ENCODE data around the gene TMEM19. TPM values are rescaled to one million over a fixed set of nuclear protein-coding genes. Genes with fewer than 3 reads are reported as not detected.

Gene TMEM19
- total RNA-seq, 1 donor, result 31.1 TPM

DNA sequence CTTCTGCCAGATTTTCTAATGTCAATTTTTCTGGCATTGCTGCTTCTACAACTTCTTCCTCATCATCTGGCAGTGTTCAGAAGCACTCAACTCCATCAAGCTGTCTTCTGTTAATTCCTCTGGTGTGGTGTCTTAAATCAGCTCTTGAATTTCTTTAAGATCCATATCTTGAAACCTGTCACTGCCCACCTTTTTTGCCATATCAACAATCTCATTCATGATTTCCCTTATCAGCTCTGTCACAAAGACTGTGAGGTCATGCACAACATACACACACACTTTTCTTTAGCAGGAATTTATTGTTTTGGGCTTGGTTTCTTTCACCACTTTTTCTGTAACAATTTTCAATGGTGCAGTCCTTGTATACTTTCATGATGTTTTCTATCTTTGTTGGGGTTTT lies 14.6 kb upstream of the TMEM19 start:
- H3K36me3 ChIP-seq (ENCODE audit: insufficient read depth, low read length), result no peaks in the 10 kb centered on the region
- no peak overlapping the region for H2AFZ ChIP-seq (ENCODE audit: low read length)
- H3K4me3 ChIP-seq (ENCODE audit: insufficient read depth, low read length), result no peak overlapping the region
- peaks cover under 1% of the 10 kb centered on the region for H3K79me2 ChIP-seq (ENCODE audit: insufficient read depth, low read length)
- no peaks in the 10 kb centered on the region for H3K9me3 ChIP-seq (ENCODE audit: low read depth, low read length)
- TF ChIP-seq, protein P1, sequence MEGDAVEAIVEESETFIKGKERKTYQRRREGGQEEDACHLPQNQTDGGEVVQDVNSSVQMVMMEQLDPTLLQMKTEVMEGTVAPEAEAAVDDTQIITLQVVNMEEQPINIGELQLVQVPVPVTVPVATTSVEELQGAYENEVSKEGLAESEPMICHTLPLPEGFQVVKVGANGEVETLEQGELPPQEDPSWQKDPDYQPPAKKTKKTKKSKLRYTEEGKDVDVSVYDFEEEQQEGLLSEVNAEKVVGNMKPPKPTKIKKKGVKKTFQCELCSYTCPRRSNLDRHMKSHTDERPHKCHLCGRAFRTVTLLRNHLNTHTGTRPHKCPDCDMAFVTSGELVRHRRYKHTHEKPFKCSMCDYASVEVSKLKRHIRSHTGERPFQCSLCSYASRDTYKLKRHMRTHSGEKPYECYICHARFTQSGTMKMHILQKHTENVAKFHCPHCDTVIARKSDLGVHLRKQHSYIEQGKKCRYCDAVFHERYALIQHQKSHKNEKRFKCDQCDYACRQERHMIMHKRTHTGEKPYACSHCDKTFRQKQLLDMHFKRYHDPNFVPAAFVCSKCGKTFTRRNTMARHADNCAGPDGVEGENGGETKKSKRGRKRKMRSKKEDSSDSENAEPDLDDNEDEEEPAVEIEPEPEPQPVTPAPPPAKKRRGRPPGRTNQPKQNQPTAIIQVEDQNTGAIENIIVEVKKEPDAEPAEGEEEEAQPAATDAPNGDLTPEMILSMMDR (IDR thresholded peaks at IDR 0.05; ENCODE audit: extremely low read depth, low read depth, low read length), result no peak
- no peaks in the 10 kb centered on the region for H3K27me3 ChIP-seq (ENCODE audit: insufficient read depth, low read length)
- no peak overlapping the region for H3K27ac ChIP-seq (ENCODE audit: low read depth, low read length)
- DNase-seq (ENCODE audit: insufficient read length, low spot score, missing footprints), result no peak
- H4K20me1 ChIP-seq (ENCODE audit: insufficient read depth, low read length), result no peaks in the 10 kb centered on the region
- H3K4me2 ChIP-seq (ENCODE audit: insufficient read depth, low read length), result no peak overlapping the region
- no peaks in the 10 kb centered on the region for H3K4me1 ChIP-seq (ENCODE audit: insufficient read depth, low read length)

GRCh38 chr12:71671816-71672215 lies 14.1 kb upstream of the TMEM19 start:
- Histone ChIP-seq H3K4me3 (ENCODE audit: insufficient read depth, low read length) (no peak overlapping the region), H3K36me3 (ENCODE audit: insufficient read depth, low read length) (no peaks in the 10 kb centered on the region), H2AFZ (ENCODE audit: low read length) (no peak overlapping the region), H3K79me2 (ENCODE audit: insufficient read depth, low read length) (no peaks in the 10 kb centered on the region), H3K27ac (ENCODE audit: low read depth, low read length) (no peak overlapping the region), H3K27me3 (ENCODE audit: insufficient read depth, low read length) (no peaks in the 10 kb centered on the region), H3K4me1 (ENCODE audit: insufficient read depth, low read length) (no peaks in the 10 kb centered on the region), H4K20me1 (ENCODE audit: insufficient read depth, low read length) (no peaks in the 10 kb centered on the region), H3K4me2 (ENCODE audit: insufficient read depth, low read length) (no peak overlapping the region), H3K9me3 (ENCODE audit: low read depth, low read length) (no peaks in the 10 kb centered on the region)
- TF ChIP-seq, protein P1 (IDR thresholded peaks at IDR 0.05; ENCODE audit: extremely low read depth, low read depth, low read length), result no peak
- DNase-seq (ENCODE audit: insufficient read length, low spot score, missing footprints), result no peak

GRCh38 chr12:71682466-71682865 lies 3.4 kb upstream of the TMEM19 start:
- no peaks in the 10 kb centered on the region for H3K36me3 ChIP-seq (ENCODE audit: insufficient read depth, low read length)
- H4K20me1 ChIP-seq (ENCODE audit: insufficient read depth, low read length), result no peaks in the 10 kb centered on the region
- TF ChIP-seq, protein P1 (IDR thresholded peaks at IDR 0.05; ENCODE audit: extremely low read depth, low read depth, low read length), result no peak
- H3K9me3 ChIP-seq (ENCODE audit: low read depth, low read length), result no peaks in the 10 kb centered on the region
- H3K4me3 ChIP-seq (ENCODE audit: insufficient read depth, low read length), result no peak overlapping the region
- no peak overlapping the region for H2AFZ ChIP-seq (ENCODE audit: low read length)
- H3K79me2 ChIP-seq (ENCODE audit: insufficient read depth, low read length), result peaks cover 3% of the 10 kb centered on the region
- H3K27ac ChIP-seq (ENCODE audit: low read depth, low read length), result no peak overlapping the region
- H3K4me1 ChIP-seq (ENCODE audit: insufficient read depth, low read length), result peaks cover 11% of the 10 kb centered on the region
- no peaks in the 10 kb centered on the region for H3K27me3 ChIP-seq (ENCODE audit: insufficient read depth, low read length)
- no peak for DNase-seq (ENCODE audit: insufficient read length, low spot score, missing footprints)
- no peak overlapping the region for H3K4me2 ChIP-seq (ENCODE audit: insufficient read depth, low read length)

DNA sequence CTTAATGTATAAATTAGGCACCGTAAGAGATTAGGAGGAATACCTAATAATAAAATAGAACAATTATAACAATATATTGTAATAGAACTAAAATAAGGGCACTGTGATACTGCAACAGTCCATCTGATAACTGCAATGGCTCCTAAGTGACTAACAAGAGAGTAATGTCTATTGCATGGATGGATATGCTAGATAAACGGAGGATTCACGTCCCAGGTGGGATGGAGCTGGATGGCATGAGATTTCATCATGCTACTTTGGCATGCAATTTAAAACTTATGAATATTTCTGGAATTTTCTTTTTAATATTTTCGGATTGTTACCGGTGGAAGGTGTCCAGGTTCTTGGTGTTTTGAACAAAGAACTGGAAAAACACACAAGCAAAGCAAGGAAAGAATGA lies 2.2 kb upstream of the TMEM19 start:
- Histone ChIP-seq H2AFZ (ENCODE audit: low read length) (no peak overlapping the region), H3K9me3 (ENCODE audit: low read depth, low read length) (no peaks in the 10 kb centered on the region), H3K36me3 (ENCODE audit: insufficient read depth, low read length) (no peaks in the 10 kb centered on the region), H3K27me3 (ENCODE audit: insufficient read depth, low read length) (no peaks in the 10 kb centered on the region), H3K4me2 (ENCODE audit: insufficient read depth, low read length) (no peak overlapping the region), H3K4me3 (ENCODE audit: insufficient read depth, low read length) (no peak overlapping the region), H4K20me1 (ENCODE audit: insufficient read depth, low read length) (no peaks in the 10 kb centered on the region), H3K4me1 (ENCODE audit: insufficient read depth, low read length) (peaks cover 11% of the 10 kb centered on the region), H3K27ac (ENCODE audit: low read depth, low read length) (no peak overlapping the region), H3K79me2 (ENCODE audit: insufficient read depth, low read length) (peaks cover 11% of the 10 kb centered on the region)
- no peak for DNase-seq (ENCODE audit: insufficient read length, low spot score, missing footprints)
- TF ChIP-seq, protein P1 (IDR thresholded peaks at IDR 0.05; ENCODE audit: extremely low read depth, low read depth, low read length), result no peak

Measured in osteoblast (primary cell).